ENCODE measurements around the gene UTY.

UTY gene

DNA sequence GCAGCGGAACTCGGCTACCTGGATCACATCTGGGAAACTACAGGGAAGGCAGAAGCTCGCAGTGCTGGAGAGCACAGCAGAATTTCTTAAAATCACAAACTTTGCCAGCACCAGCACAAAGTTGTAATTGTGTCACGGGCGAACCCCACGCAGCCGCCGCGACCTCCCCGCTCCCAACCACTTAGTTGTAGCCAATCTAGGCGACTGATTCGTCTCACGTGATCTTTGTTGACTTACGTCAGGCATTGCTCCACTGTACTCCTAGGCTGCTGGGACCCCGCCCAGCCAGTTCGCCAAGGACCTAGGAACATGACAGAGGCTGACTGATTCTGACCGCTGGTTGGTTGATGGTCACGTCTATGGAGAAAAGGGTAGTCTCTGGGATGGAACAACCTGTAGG, at the start of gene UTY:
TSS of gene UTY (minus strand) at position 206 of the 400 bp plus-strand sequence. CDS start 368 bp downstream, outside the sequence.
- DNase-seq (ENCODE audit: low read depth in 2 of 2) = peak in 1 of 2 donors; percentile 36

DNA sequence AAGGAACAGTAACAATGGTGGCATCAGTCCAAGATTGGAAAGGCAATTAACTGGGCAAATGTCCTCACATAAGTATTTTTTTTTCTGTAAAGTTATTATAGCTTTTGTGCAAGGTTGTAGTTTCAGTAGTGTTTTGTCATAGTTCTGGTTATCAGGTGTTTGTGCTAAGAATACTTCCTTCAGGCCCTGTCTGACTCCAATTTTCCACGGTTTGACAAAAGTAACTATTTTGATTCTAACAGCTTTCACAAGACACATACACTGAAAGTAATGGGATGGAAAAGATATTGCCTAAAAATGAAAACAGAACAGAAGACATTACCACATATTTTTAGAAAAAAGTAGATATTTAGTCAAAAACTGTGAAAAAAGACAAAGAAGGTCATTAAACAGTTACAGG, 40.6 kb upstream of the UTY start:
- no peak for DNase-seq (ENCODE audit: low read depth in 2 of 2)

DNA sequence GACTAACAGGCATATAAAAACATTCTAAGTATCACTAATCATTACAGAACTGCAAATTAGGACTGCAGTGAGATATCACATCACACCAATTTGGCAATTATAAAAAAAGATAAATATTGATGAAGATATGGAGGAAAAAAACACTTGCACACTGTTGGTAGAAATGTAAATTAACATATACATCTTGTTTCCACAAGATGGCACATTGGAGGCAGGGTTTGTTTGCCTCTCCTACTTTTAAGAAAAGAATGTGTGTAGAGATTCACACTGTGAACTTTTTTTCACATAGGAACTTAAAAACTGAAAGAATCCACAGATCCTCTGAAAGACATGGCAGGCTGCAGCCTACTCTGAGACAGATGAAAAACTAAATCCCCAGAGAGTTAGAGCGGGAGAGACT, 21.4 kb upstream of the UTY start:
- no peak for DNase-seq (ENCODE audit: low read depth in 2 of 2)

DNA sequence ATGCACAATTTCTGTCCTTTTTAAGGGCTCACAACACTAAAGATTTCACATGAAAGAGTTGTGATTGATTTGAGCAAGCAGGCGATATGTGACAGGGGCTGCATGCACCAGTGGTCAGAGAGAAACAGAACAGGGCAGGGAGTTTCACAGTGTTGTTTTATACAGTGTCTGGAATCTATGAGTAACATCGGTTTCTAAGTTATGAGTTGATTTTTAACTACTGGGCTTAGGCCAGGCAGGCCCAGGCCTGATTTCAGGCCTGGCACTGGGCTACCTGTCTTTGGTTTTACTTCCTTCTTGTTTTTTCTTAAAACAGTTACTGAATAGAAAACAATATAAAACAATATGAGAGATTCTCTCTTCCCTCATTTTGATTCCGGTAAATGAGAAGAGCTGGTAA, 13.9 kb upstream of the UTY start:
- no peak for DNase-seq (ENCODE audit: low read depth in 2 of 2)

DNA sequence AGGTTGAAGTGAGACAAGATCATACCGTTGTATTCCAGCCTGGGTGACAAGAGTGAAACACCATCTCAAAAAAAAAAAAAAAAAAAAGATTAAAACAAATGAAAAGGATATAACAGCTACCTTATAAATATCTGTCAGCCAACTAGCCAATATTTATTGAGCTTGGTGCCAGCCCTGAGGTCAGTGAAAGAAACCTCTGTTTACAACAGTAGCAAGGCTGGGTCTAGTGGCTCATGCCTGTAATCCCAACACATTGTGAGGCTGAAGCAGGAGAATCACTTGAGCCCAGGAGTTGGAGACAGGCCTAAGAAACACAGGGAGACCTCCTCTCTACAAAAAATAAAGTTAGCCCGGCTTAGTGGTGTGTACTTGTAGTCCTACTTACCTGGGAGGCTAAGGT, 12.6 kb upstream of the UTY start:
- DNase-seq (ENCODE audit: low read depth in 2 of 2) = no peak

DNA sequence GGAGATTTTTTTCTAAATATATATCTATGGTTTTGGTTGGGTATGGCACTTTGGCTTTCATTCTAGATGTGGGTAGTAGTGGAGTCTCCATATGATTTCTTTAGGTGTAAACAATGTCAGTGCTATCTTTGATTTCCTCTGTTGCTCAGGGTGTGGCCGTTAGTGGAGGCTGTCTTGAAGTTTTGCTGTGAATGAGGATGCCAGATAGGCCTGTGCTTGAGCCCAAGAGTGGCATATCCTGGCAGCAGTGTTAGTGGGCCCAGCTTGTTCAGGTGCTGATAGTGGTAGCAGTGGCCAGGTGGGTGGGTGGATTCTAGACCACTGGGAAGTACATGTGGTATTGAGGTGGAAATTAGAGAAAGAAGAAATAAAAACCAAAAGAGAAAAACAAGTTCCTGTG, 8.9 kb upstream of the UTY start:
- DNase-seq (ENCODE audit: low read depth in 2 of 2) = no peak

DNA sequence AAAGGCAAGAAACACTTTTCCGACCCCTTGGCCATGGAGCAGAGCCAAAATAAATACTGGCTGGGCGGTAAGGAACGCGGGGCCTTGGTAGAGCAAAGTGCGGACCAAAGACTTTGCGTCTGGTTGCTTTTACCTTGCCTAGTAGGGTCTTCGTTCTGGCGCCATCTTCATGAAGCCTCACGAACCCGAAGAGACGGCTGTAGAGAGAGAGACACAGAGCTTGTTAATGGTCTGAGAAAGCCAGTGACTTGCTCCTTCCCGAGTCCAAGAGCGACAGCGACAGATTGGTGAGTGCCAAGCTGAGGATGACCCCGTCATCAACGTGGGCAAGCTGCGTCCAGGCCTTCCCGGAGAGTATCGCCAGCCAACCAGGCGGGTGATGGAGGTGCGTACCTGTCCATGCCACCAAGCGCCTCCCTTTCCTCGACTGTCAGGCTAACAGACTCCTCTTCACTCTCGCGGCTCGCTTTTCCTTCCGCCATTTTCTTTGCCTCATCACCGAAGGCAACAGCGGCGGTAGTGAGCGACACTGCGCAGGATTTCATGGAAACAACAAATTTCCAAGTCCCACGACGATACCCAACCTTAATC, 617 bp downstream of the UTY start:
- DNase-seq (ENCODE audit: low read depth in 2 of 2) = peak in 1 of 2 donors; percentile 30

DNA sequence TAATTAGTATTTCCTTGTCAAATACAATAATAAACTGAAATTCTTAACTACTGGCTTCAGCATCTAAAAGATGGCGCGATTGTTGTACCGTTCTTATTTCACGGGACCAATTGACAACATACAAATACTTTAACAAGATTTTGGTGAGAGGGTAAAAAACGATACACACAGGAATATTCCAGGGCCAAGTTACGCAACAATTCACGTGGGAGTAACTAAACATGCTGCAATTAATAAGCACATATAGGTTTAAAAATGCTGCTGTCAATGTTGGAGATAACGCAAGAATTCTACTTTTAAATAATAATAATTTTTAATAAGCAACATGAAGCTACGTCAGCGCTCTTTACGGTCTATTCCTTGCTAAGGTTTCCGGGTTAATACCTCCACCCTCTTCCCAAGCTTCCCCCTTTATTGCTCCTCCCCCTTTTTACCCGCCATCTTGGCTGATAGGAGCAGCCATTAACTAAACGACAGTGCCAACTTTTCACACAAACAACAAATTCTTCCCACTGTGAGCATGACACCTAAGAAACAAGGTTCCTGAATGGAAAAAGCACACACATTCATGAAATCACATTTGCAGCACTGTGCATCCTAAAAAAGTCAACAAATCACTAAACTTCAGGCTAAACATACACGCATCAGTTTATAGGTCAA, 1.6 kb downstream of the UTY start:
- peak in 1 of 2 donors; percentile 15 for DNase-seq (ENCODE audit: low read depth in 2 of 2)

DNA sequence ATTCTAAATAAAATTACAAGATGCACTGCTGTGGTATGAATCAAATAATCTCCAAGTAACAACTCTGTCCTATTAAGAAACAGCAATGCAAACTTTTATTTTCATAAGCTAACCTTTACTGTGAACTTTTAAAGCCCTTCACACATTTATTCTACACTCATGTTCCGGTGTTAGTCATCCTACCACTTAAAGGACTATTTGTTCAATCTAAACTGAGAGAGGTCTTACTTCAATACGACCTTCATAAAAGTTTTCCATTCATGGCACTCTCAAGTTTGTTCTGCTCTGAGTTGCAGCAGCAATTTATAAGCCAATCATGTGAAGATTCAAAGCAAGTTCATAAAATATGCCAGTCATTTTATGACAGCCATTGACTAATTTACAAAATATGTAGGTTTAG, 4.8 kb downstream of the UTY start:
- no peak for DNase-seq (ENCODE audit: low read depth in 2 of 2)

DNA sequence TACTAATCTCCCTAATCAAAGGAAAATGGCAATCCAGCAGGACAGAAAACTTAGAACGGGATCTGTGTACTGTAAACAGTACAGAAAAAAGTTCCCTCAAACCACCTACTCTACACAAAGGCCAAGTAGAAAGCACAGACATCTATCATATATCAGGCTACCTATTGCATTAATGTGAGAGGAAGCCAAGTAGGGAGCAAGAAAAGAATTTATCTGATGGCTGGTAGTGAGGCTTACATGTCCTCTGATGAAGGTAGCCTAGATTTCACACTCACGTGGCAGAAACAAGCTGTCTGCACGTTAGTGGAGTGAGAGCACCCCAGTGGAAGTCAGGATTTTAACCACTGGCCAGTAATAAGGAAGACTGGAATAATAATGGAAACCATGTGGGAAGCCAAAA, 28.3 kb downstream of the UTY start:
- DNase-seq (ENCODE audit: low read depth in 2 of 2) = no peak

DNA sequence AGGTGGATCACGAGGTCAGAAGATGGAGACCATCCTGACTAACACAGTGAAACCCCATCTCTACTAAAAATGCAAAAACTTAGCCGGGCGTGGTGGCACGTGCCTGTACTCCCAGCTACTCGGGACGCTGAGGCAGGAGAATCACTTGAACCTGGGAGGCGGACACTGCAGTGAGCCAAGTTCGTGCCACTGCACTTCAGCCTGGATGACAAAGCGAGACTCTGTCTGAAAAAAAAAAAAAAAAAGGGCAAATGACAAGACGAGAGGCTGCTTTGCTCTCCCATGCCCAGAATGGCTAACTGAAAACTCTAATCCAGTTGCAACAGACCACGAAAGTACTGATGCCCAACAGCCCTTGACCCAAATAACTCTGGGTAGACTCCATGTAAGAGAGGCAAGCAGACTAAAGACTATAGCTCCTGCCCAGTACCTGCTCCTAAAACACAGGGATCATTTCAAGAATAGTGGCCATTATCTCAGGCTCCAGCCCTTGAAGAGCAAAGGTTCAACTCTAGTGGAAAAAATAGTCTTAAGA, 29.2 kb downstream of the UTY start:
- DNase-seq (ENCODE audit: low read depth in 2 of 2) = no peak

DNA sequence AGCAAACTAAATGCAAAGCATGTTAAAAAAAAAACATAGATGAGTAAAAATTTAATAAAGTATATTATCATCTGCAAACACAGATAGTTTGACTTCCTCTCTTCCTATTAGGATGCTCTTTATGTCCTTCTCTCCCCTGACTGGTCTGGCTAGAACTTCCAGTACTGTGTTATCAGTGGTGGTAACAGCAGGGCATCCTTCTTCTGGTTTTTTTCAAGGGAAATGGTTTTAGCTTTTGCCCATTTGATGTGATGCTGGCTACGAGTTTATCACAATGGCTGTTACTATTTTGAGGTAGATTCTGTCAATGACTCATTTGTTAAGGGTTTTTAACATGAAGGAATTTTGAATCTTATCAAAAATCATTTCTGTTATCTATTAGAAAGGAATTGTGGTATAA, 34.3 kb downstream of the UTY start:
- no peak for DNase-seq (ENCODE audit: low read depth in 2 of 2)

DNA sequence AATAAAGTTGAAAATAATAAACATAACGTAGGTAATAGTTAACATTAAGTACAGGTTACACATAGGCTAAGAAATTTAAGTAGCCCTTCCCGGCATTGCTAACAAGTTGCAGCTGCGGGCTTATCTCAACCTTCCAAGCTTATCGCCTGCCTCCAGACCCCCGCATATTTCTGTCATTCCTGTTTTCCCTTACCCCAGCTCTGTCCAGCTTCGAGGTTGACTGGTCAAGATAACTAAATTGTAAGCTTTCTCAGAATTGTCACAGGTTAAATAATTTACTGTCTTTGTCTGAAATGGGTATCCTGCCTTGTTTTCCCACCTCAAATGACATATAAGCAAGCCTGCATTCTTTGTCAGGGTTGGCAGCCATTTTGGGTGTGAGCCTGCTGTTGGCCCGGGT, 36.7 kb downstream of the UTY start:
- no peak for DNase-seq (ENCODE audit: low read depth in 2 of 2)

DNA sequence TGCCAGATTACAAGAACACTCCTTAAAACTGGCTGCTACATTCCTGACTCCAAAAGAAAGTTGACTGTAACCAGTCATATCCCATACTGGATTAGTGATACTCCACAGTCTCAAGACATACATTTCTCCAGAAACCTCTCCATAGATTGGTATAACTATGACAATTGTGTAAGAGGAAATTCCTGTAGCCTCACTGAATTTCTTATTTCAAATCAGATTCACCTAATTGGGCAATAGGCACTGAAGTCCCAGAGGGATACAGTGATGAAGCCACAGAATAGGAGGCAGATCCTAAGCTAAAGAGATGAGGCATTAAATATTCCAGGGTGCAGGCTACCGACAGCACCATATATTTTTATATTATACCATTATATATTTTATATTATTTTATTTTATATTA, 39.0 kb downstream of the UTY start:
- no peak for DNase-seq (ENCODE audit: low read depth in 2 of 2)

DNA sequence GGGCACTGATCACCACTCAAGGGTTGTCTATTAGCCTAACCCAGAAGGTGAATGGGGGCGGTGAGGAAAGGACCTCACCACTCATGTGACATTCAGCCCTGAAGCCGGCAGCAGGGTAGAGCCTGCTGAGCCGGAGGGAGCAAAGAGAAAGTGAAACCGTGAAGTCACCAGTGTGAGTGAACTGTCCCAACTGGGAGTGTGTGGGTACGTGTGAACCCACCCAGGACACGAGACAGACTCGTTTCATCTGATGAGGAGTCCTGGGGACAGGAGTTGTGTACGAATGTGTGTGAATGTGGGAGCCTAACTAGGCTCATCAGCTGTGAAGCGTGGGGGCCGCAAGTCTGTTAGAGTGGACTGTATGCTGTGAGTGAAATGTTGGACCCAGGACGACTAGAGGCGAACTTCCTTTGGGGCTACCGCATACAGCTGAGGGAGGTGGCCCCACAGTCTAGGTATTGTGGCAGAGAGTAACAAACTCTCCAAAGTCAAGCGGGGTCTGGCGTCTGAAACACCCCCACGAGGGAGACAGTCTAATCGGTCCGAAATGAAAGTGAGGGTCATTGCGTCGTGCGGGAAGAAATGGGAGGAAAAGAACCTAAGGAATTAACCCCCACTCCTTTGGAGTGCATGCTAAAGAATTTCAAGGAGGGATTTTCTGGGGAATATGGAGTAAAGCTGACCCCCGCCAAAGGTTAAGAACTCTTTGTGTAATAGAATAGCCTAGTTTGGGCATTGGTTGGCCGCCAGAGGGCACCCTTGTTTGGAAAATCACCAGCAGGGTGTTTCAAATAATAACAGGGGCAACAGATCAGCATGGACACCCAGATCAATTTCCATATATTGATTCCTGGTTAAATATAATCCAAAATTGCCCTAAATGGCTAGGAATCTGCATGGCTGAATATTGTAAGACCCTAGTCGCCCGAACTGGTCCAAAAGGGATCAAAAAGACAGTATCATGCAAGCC, 43.6 kb downstream of the UTY start:
- peak in 1 of 2 donors; percentile 26 for DNase-seq (ENCODE audit: low read depth in 2 of 2)

DNA sequence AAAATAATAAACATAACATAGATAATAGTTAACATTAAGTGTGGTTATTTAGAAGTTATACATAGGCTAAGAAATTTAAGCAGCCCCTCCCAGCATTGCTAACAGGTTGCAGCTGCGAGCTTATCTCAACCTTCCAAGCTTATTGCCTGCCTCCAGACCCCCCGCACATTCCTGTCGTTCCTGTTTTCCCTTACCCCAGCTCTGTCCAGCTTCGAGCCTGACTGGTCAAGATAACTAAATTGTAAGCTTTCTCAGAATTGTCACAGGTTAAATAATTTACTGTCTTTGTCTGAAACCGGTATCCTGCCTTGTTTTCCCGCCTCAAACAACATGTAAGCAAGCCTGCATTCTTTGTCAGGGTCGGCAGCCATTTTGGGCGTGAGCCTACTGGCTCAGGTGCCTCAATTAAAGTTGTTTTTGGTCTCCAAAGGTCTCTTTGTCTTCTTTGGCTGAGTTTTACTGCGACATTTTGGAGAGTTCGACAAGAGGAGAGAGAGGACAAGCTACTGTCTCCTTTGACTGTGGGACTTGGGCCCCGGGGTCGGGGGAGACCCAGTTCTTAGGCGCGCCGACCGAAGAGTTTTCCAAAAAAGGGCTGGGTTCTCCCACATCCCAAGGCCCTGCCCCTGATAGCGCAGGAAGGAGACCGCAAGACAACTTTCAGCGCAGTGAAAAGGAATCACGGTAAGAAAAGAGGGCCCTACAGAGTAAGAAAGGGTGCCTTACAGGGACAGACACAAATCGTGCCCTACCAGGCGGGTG, 44.4 kb downstream of the UTY start:
- DNase-seq (ENCODE audit: low read depth in 2 of 2) = no peak

DNA sequence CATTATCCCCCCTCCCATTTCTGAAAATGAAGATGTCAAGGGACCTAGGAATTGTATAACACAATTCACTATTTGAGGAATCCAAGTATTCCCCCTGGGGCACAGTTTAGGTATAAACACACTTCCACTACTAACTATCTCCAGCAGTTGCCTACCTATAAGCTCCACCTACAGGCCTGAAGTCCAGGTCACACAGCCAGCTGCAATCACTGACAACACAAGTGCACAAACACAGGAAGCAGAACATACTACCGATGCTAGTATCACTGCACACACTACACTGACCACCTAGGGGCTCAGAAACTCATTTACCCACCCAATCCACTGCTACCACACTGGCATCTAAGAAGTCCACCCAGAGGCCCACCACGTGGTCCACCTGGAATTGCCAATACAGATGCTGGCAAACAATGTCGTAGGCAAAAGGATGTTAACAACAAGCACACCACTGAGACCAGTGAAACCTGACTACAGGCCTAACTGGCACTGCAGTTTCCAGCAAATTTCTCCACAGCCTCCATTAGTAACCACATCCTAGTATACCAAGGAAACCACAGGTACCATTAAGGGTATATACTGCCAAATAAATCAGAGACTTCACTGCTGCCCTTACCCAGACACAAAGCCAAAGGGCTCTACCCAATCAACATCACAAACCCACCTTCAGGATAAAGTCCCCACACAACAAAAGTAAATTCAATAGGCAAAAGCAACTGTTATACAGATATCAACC, 47.4 kb downstream of the UTY start:
- DNase-seq (ENCODE audit: low read depth in 2 of 2) = no peak

DNA sequence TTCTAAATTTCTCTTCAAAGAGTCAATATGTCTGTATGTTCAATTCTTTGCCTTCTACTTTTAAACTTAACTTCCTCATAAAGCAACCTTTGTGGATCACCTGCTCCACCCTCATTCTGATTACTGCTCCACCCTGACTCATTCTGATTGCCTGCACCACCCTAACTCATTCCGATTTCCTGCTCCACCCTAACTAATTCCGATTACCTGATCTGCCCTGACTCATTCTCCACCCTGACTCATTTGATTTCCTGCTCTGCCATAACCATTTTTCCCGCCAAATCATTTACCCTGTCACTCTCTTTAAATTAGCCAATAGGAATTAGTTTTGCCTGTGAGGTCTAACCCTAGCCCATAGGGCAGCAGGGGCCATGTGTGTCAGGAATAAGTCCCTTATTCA, 50.3 kb downstream of the UTY start:
- DNase-seq (ENCODE audit: low read depth in 2 of 2) = no peak

DNA sequence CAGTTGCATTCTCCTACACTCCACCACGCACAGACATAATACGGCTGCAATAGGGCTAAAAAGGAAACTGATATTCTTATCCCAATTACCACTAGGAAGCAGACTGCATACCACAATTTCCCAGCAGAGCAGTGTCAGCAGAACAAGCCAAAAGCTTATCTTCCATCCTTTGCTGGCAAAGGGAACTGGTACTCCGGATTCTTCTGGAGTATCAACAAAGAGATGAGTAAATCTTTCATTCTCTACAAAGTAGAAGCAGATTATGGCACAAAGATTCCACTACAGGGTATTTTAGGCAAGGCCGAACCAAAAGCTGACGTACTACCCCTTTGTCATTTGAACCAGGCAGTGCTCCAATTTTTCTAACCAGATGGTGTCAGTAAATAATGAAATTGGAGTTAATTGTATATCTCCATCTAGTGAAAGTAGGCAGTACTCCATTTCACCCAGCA, 56.5 kb downstream of the UTY start:
- DNase-seq (ENCODE audit: low read depth in 2 of 2) = no peak

DNA sequence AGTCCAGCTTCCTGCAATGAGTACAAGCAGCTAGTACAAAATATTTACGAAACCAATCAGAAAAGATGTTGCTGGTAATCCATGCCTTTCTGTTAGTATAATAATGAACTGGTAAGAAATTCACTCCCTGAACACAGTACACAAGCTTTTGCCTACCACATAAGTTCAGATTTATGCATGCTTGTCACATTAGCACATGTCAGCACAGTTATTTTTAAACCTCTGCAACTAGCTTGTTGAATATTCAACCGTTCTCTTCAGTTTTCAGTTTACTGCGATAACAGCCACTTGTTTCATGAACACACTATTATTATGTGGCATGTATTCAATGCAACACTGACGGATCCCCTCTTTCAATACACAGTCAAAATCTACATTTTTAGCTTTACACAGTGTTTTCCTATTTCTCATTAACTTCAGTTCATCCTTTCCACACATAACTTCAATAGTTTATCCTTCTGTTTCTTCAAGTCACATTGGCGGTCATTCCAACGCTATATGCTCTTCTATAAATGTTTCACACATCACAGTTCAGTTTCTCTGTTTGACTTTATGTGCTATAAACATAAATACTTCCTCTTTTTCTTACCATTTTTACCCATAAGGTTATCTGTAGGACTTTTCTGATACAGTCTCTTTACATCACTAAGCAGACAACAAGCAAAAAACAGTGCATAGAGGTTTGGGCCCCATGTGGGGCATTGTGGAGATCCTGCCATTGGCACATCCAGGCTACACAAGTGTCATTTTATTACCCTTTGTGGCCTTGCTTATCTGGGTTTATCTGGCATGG, 62.8 kb downstream of the UTY start:
- no peak for DNase-seq (ENCODE audit: low read depth in 2 of 2)

Measured in stimulated activated CD8-positive, alpha-beta memory T cell treated with anti-CD3 and anti-CD28 coated beads, Interleukin-2, amount 100 ng/mL, for 1 hour (primary cell).